Endothelial cell (in vitro differentiated cells): ENCODE results near the gene ACIN1. TPM values are rescaled to one million over a fixed set of nuclear protein-coding genes. Genes with fewer than 3 reads are reported as not detected.

ENCODE experiments used
- DNase-seq: peaks from one replicate; pipeline ENCODE4 v3.0.0; 2021; ENCODE audit warnings: low spot score
- H3K27ac Mint-ChIP-seq: one replicate; pipeline ENCODE4 v1.8.0; 2021; ENCODE audit warnings: mixed read lengths, inconsistent platforms; ENCODE audit not compliant: unreplicated experiment
- H3K27me3 Mint-ChIP-seq: one replicate; pipeline ENCODE4 v1.8.0; 2021; ENCODE audit warnings: mild to moderate bottlenecking, moderate library complexity, mixed read lengths, inconsistent platforms; ENCODE audit not compliant: unreplicated experiment
- H3K36me3 Mint-ChIP-seq: one replicate; pipeline ENCODE4 v1.8.0; 2021; ENCODE audit warnings: mild to moderate bottlenecking, low read depth, mixed read lengths, inconsistent platforms; ENCODE audit not compliant: unreplicated experiment
- H3K4me1 Mint-ChIP-seq: one replicate; pipeline ENCODE4 v1.8.0; 2021; ENCODE audit warnings: mild to moderate bottlenecking, mixed read lengths, inconsistent platforms; ENCODE audit not compliant: unreplicated experiment
- H3K4me3 Mint-ChIP-seq: one replicate; pipeline ENCODE4 v1.8.0; 2021; ENCODE audit warnings: mild to moderate bottlenecking, mixed read lengths, inconsistent platforms; ENCODE audit not compliant: unreplicated experiment
- H3K9me3 Mint-ChIP-seq: one replicate; pipeline ENCODE4 v1.8.0; 2021; ENCODE audit warnings: mixed read lengths, inconsistent platforms; ENCODE audit not compliant: unreplicated experiment
- total RNA-seq: library from RNA; stranded (reverse); fragmentation: NEBNext Ultra II Directional; extraction: Animal tissue kit (Norgen Biotek cat#: 25700); gene quantifications from one replicate; pipeline ENCODE4 v1.2.1, GENCODE V29; 2021; ENCODE audit not compliant: unreplicated experiment
- TF ChIP-seq, protein P1 (sequence below): fragments of 200-600 bp; sonication (generic); IDR thresholded peaks from one replicate; pipeline ENCODE4 v1.5.0; 2021; ENCODE audit warnings: antibody characterized with exemption; ENCODE audit not compliant: unreplicated experiment

ACIN1 gene
- total RNA-seq, 1 donor from 2014 or later, result 226 TPM

DNA sequence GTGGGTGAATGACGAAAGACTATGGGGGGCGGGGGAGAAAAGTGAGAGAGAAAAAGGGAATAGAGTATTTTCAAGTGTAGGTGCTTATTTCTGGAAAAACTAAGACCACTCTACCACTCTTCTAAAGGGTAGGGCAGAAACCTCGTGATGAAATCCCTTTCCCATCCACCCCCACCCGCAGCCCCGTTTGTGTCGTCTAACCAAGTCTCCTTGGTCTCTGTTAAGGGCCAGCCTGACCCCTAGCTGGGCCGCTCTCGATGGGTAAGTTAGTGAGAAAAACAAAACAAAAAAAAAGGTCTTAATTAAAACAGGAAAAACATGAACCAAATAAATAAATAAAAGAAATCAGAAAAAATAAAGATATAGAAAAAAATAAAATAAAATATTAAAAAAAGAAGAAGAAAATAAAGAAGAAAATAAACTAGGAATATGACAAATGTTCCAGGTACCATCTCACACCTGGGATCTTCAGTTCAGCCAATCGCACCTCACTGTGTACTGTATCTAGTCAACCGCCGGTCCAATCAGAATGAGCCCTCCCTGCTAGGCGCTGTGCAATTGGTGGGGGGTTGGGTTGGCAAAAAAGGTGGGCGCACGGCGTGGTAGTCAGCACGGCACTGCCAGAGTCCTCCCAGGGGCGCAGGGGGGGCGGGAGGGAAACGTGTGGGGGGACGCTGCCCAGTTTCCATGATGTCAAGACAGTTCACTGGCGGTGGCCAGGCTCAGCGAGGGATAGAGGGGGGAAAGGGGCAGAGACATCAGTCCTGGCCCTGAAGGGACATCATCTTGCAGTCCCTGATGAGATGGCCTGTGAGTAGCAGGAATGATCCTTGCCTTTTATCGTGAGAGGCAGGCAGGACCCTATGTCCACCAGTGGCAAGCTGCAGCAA is 27.8 kb downstream of the ACIN1 start:
- Mint-ChIP-seq H3K4me1 (peaks cover 24% of the 10 kb centered on the region), H3K9me3 (no peaks in the 10 kb centered on the region), H3K27me3 (peaks cover 8% of the 10 kb centered on the region), H3K27ac (no peak overlapping the region), H3K4me3 (peak overlapping the region; percentile 37), H3K36me3 (peaks cover 59% of the 10 kb centered on the region)
- TF ChIP-seq, protein P1, sequence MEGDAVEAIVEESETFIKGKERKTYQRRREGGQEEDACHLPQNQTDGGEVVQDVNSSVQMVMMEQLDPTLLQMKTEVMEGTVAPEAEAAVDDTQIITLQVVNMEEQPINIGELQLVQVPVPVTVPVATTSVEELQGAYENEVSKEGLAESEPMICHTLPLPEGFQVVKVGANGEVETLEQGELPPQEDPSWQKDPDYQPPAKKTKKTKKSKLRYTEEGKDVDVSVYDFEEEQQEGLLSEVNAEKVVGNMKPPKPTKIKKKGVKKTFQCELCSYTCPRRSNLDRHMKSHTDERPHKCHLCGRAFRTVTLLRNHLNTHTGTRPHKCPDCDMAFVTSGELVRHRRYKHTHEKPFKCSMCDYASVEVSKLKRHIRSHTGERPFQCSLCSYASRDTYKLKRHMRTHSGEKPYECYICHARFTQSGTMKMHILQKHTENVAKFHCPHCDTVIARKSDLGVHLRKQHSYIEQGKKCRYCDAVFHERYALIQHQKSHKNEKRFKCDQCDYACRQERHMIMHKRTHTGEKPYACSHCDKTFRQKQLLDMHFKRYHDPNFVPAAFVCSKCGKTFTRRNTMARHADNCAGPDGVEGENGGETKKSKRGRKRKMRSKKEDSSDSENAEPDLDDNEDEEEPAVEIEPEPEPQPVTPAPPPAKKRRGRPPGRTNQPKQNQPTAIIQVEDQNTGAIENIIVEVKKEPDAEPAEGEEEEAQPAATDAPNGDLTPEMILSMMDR, result no peak
- no peak for DNase-seq

DNA sequence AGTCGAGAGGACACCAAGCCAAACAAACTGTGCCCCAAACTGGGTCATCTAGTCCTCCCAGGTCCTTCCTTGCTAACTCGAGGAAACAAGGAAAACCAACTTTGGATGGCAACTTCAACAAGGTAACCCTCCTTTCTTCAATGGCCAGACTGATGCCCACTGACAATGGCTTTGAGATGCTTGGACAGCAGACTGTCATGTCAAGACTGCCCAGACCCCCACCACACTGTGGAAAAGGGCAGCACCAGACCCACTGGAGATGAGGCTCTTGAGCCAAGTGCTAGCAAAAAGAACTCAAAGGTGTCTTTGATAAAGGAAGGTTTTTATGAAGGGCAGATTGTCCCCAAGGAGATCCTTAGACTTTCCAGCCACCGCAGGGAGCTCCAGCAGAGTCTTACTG is 28.6 kb downstream of the ACIN1 start:
- TF ChIP-seq, protein P1, result no peak
- H3K36me3 Mint-ChIP-seq, result peaks cover 59% of the 10 kb centered on the region
- H3K4me3 Mint-ChIP-seq, result no peak overlapping the region
- no peaks in the 10 kb centered on the region for H3K9me3 Mint-ChIP-seq
- DNase-seq, result no peak
- peaks cover 8% of the 10 kb centered on the region for H3K27me3 Mint-ChIP-seq
- peaks cover 17% of the 10 kb centered on the region for H3K4me1 Mint-ChIP-seq
- no peak overlapping the region for H3K27ac Mint-ChIP-seq

DNA sequence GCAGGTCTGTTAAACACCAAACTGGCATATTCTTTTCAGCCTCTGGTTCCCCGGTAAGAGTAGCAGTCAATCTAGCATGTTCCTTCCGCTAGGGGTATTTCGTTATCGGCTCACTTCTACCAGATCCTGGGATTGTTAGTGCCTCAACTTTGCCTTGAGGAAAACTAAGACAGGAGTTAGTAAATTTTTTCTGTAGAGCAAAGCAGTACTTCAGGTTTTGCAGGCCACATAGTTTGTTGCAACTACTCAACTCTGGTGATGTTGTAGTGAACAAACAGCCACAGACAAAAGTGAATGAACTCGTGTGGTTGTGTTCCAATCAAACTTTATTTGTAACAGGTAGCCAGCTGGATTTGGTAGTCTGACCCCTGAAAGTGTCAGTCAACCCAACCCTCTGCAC is 31.3 kb downstream of the ACIN1 start:
- H3K27ac Mint-ChIP-seq, result no peak overlapping the region
- TF ChIP-seq, protein P1, result no peak
- peaks cover 50% of the 10 kb centered on the region for H3K36me3 Mint-ChIP-seq
- no peaks in the 10 kb centered on the region for H3K9me3 Mint-ChIP-seq
- peaks cover 3% of the 10 kb centered on the region for H3K27me3 Mint-ChIP-seq
- peak overlapping the region; percentile 5 for H3K4me3 Mint-ChIP-seq
- peaks cover 7% of the 10 kb centered on the region for H3K4me1 Mint-ChIP-seq
- no peak for DNase-seq

DNA sequence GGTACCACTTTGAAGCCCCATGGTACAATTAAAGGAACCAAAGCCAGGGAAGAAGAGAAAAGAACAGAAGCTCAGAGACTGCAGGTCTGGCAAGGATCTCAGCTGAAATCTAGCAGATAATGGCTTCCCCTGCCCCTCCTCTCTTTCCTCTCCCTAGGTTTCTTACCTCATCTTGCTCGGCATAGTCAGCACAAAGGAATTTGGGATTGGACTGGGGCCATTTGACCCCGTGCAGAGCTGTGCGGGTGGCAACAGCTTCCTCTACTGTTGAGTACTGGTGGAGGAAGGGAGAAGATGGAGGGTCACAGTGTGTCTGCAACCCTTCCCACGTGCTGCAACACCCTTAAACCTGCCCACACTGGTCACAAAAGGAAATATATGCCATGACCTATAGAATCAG is 32.9 kb downstream of the ACIN1 start:
- Mint-ChIP-seq H3K4me3 (no peak overlapping the region), H3K27ac (peak overlapping the region; percentile 51), H3K27me3 (peaks cover 3% of the 10 kb centered on the region), H3K9me3 (no peaks in the 10 kb centered on the region), H3K36me3 (peaks cover 44% of the 10 kb centered on the region), H3K4me1 (peaks cover 8% of the 10 kb centered on the region)
- TF ChIP-seq, protein P1, result no peak
- DNase-seq, result no peak

DNA sequence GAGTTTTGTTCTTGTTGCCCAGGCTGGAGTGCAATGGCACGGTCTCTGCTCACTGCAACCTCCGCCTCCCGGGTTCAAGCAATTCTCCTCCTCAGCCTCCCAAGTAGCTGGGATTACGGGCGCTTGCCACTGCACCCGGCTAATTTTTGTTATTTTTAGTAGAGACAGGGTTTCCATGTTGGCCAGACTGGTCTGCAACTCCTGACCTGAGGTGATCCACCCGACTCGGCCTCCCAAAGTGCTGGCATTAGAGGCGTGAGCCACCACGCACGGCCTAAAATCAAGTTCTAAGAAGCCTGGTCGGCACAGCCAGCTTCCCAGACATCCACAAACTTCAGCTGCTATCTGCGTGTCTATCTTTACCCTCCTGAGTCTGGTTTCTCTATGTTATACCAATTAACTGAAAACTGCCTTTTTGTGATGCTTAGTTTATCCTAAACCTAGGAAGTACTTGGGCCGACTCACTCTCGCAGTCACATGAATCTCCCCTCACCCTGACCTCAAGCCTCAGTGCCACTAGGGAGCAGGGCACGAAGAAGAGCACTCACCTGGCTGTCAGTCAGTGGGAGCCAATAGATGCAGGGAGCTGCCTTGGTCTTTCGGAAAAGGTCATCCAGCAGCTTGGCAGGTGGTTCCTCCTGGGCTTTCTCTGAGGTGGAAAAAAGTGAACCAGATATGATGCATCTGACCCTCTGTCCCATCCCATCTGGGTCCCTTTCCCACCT is 34.2 kb downstream of the ACIN1 start:
- TF ChIP-seq, protein P1, result no peak
- Mint-ChIP-seq H3K27ac (no peak overlapping the region), H3K4me1 (peaks cover 15% of the 10 kb centered on the region), H3K9me3 (no peaks in the 10 kb centered on the region), H3K36me3 (peaks cover 35% of the 10 kb centered on the region), H3K27me3 (peaks cover 6% of the 10 kb centered on the region), H3K4me3 (no peak overlapping the region)
- no peak for DNase-seq
